H9 (cell line): ENCODE measurements around the gene INSRR. TPM values are rescaled to one million over a fixed set of nuclear protein-coding genes. Genes with fewer than 3 reads are reported as not detected.

Source experiments
- DNase-seq: peaks from one replicate; pipeline ENCODE4 v3.0.0-alpha.2; 2017
- H2AFZ ChIP-seq: one replicate; pipeline ENCODE4 v1.6.1; 2013; ENCODE audit warnings: mild to moderate bottlenecking, low read length, control low read depth, moderate library complexity
- H2AK5ac ChIP-seq: 2 replicates; pipeline ENCODE4 v1.6.1; 2013; ENCODE audit warnings: low read length, control low read depth, mixed read lengths; ENCODE audit not compliant: insufficient read length
- H2BK120ac ChIP-seq: one replicate; pipeline ENCODE4 v1.6.1; 2013; ENCODE audit warnings: low read depth, mild to moderate bottlenecking, low read length, control low read depth, inconsistent platforms; ENCODE audit not compliant: poor library complexity, severe bottlenecking
- H2BK12ac ChIP-seq: 2 replicates; pipeline ENCODE4 v1.6.1; 2013; ENCODE audit warnings: low read length, control low read depth, mixed read lengths, low read depth; ENCODE audit not compliant: insufficient read length
- H2BK15ac ChIP-seq: 2 replicates; pipeline ENCODE4 v1.6.1; 2013; ENCODE audit warnings: low read depth, low read length, control low read depth
- H2BK20ac ChIP-seq: one replicate; pipeline ENCODE4 v1.6.1; 2013; ENCODE audit warnings: low read depth, mild to moderate bottlenecking, low read length, control low read depth, inconsistent platforms; ENCODE audit not compliant: poor library complexity, severe bottlenecking
- H2BK5ac ChIP-seq: 2 replicates; pipeline ENCODE4 v1.6.1; 2013; ENCODE audit warnings: low read length, control low read depth, mixed read lengths; ENCODE audit not compliant: insufficient read length
- H3K14ac ChIP-seq: 2 replicates; pipeline ENCODE4 v1.6.1; 2013; ENCODE audit warnings: low read length, control low read depth; ENCODE audit not compliant: insufficient read depth
- H3K18ac ChIP-seq: 2 replicates; pipeline ENCODE4 v1.6.1; 2013; ENCODE audit warnings: low read depth, mild to moderate bottlenecking, mixed read lengths, low read length, control low read depth; ENCODE audit not compliant: insufficient read length
- H3K23ac ChIP-seq: 2 replicates; pipeline ENCODE4 v1.6.1; 2013; ENCODE audit warnings: low read length, control low read depth, mixed read lengths, low read depth; ENCODE audit not compliant: insufficient read length
- H3K23me2 ChIP-seq: 2 replicates; pipeline ENCODE4 v1.6.1; 2013; ENCODE audit warnings: low read depth, mild to moderate bottlenecking, mixed read lengths, low read length, control low read depth; ENCODE audit not compliant: insufficient read length, poor library complexity, severe bottlenecking
- H3K27ac ChIP-seq: 2 replicates; pipeline ENCODE4 v1.5.1; 2013; ENCODE audit warnings: low read length, control low read depth, mixed read lengths, low read depth; ENCODE audit not compliant: insufficient read length
- H3K27me3 ChIP-seq: 2 replicates; pipeline ENCODE4 v1.6.1; 2013; ENCODE audit warnings: low read length, control low read depth, inconsistent platforms; ENCODE audit not compliant: insufficient read depth
- H3K4ac ChIP-seq: 2 replicates; pipeline ENCODE4 v1.6.1; 2013; ENCODE audit warnings: low read depth, mild to moderate bottlenecking, control low read depth, inconsistent platforms, low read length, moderate library complexity
- H3K4me1 ChIP-seq: 2 replicates; pipeline ENCODE4 v1.6.1; 2013; ENCODE audit warnings: low read length, control low read depth, inconsistent platforms; ENCODE audit not compliant: insufficient read depth
- H3K4me2 ChIP-seq: 2 replicates; pipeline ENCODE4 v1.6.1; 2013; ENCODE audit warnings: low read length, control low read depth, mixed read lengths; ENCODE audit not compliant: insufficient read length, insufficient read depth
- H3K56ac ChIP-seq: 2 replicates; pipeline ENCODE4 v1.6.1; 2013; ENCODE audit warnings: low read depth, mild to moderate bottlenecking, mixed read lengths, low read length, control low read depth; ENCODE audit not compliant: insufficient read length
- H3K79me1 ChIP-seq: 2 replicates; pipeline ENCODE4 v1.6.1; 2013; ENCODE audit warnings: low read depth, mild to moderate bottlenecking, moderate library complexity, low read length, control low read depth, inconsistent platforms; ENCODE audit not compliant: insufficient read depth, poor library complexity, severe bottlenecking
- H3K79me2 ChIP-seq: 2 replicates; pipeline ENCODE4 v1.6.1; 2013; ENCODE audit warnings: low read length, control low read depth, inconsistent platforms; ENCODE audit not compliant: insufficient read depth
- H3K9ac ChIP-seq: 2 replicates; pipeline ENCODE4 v1.6.1; 2013; ENCODE audit warnings: low read length, control low read depth, mixed read lengths; ENCODE audit not compliant: insufficient read length; ENCODE audit errors: extremely low read depth
- H3K9me3 ChIP-seq: one replicate; pipeline ENCODE4 v1.6.1; 2013; ENCODE audit warnings: low read depth, low read length, inconsistent platforms; ENCODE audit not compliant: control insufficient read depth
- H3T11ph ChIP-seq: one replicate; pipeline ENCODE4 v1.6.1; 2013; ENCODE audit warnings: mild to moderate bottlenecking, low read length, control low read depth, inconsistent platforms
- H4K20me1 ChIP-seq: one replicate; pipeline ENCODE4 v1.6.1; 2013; ENCODE audit not compliant: control insufficient read depth, insufficient read length, insufficient read depth
- H4K5ac ChIP-seq: 2 replicates; pipeline ENCODE4 v1.6.1; 2013; ENCODE audit warnings: low read depth, mild to moderate bottlenecking, mixed read lengths, low read length, control low read depth; ENCODE audit not compliant: insufficient read length
- H4K8ac ChIP-seq: replicated peaks from 2 replicates; pipeline ENCODE4 v1.6.1; 2013; ENCODE audit warnings: low read length, control low read depth, mixed read lengths, low read depth; ENCODE audit not compliant: insufficient read length
- H4K91ac ChIP-seq: 2 replicates; pipeline ENCODE4 v1.6.1; 2013; ENCODE audit warnings: low read depth, mild to moderate bottlenecking, moderate library complexity, mixed read lengths, low read length, control low read depth; ENCODE audit not compliant: insufficient read length
- H3K27ac Mint-ChIP-seq, 3 experiments: 2 replicates in 2 of 3; 3 replicates in 1 of 3; pipeline ENCODE4 v1.8.0; 2020 to 2021; ENCODE audit warnings: mixed read lengths in 3 of 3, mild to moderate bottlenecking in 1 of 3, moderate library complexity in 1 of 3
- H3K27me3 Mint-ChIP-seq: 2 replicates; pipeline ENCODE4 v1.8.0; 2021; ENCODE audit warnings: low read depth, mild to moderate bottlenecking, moderate library complexity, mixed read lengths
- H3K36me3 Mint-ChIP-seq, 3 experiments: 2 replicates in 2 of 3; 3 replicates in 1 of 3; pipeline ENCODE4 v1.8.0; 2020 to 2021; ENCODE audit warnings: low read depth in 3 of 3, mixed read lengths in 3 of 3; ENCODE audit not compliant: insufficient read depth in 1 of 3
- H3K4me1 Mint-ChIP-seq, 2 experiments: 2 replicates each; pipeline ENCODE4 v1.8.0; 2020; ENCODE audit warnings: mixed read lengths in 2 of 2
- H3K4me3 Mint-ChIP-seq, 2 experiments: 2 replicates in 1 of 2; 3 replicates in 1 of 2; pipeline ENCODE4 v1.8.0; 2020 to 2021; ENCODE audit warnings: mild to moderate bottlenecking in 2 of 2, mixed read lengths in 2 of 2, moderate library complexity in 1 of 2
- H3K9me3 Mint-ChIP-seq, 2 experiments: 2 replicates in 1 of 2; 3 replicates in 1 of 2; pipeline ENCODE4 v1.8.0; 2020; ENCODE audit warnings: mild to moderate bottlenecking in 2 of 2, mixed read lengths in 2 of 2, moderate library complexity in 1 of 2
- CTCF ChIP-seq: fragments of 200-600 bp; sonication (generic); conservative IDR thresholded peaks from 3 replicates; pipeline ENCODE4 v1.8.0; 2021; ENCODE audit warnings: antibody characterized with exemption, mild to moderate bottlenecking
- WGBS: extraction: QIAGEN DNeasy Blood & Tissue Kit; methylation state at CpG from one replicate; pipeline ENCODE4 v1.1.7; 2013; ENCODE audit warnings: missing lambda C conversion rate, low lambda C conversion rate, mixed read lengths; ENCODE audit not compliant: insufficient read length; ENCODE audit errors: extremely low coverage; 5-methylcytosine and 5-hydroxymethylcytosine counted together
- total RNA-seq: library from RNA; stranded (reverse); gene quantifications from 2 replicates; pipeline ENCODE4 v1.2.1, GENCODE V29; 2021

INSRR gene
- total RNA-seq, 1 experiment from 2014 or later = not detected

GRCh38 chr1:156873659-156874058, 14.7 kb upstream of the INSRR start:
- Histone ChIP-seq H2AFZ (no peak overlapping the region), H2BK12ac (no peak overlapping the region), H3K4me2 (no peak overlapping the region), H3K4ac (no peak overlapping the region), H3K9me3 (no peaks in the 10 kb centered on the region), H3K23ac (no peak overlapping the region), H4K5ac (no peak overlapping the region), H3K27me3 (no peaks in the 10 kb centered on the region; the same call in 1 of the 2 replicates), H2BK15ac (no peak overlapping the region), H3T11ph (no peak overlapping the region), H3K4me1 (no peaks in the 10 kb centered on the region), H3K23me2 (no peaks in the 10 kb centered on the region), H2BK20ac (no peak overlapping the region), H3K27ac (no peak overlapping the region), H3K9ac (no peak overlapping the region), H3K14ac (no peak overlapping the region), H3K56ac (no peak overlapping the region), H4K20me1 (no peaks in the 10 kb centered on the region), H2AK5ac (no peak overlapping the region), H4K91ac (no peak overlapping the region), H3K79me2 (no peaks in the 10 kb centered on the region), H3K18ac (no peak overlapping the region), H2BK120ac (no peak overlapping the region), H2BK5ac (no peak overlapping the region), H4K8ac (no peak overlapping the region), H3K79me1 (no peaks in the 10 kb centered on the region)
- DNase-seq = no peak
- no peak overlapping the region for H3K4me3 Mint-ChIP-seq
- no peaks in the 10 kb centered on the region for H3K36me3 Mint-ChIP-seq
- TF ChIP-seq CTCF = no peak
- no peaks in the 10 kb centered on the region; a peak in 1 of 5 replicates for H3K9me3 Mint-ChIP-seq
- H3K27ac Mint-ChIP-seq = no peak overlapping the region
- WGBS = no CpG with 5 or more reads among the region's 18 CpGs
- peaks cover 4 to 17% of the 10 kb centered on the region in 2 experiments for H3K4me1 Mint-ChIP-seq
- peaks cover 71% of the 10 kb centered on the region for H3K27me3 Mint-ChIP-seq
